Trophoblast cell (in vitro differentiated cells and primary cell): ENCODE measurements around the gene DCN.

ENCODE experiments used
- DNase-seq, 2 donors: peaks; one replicate each; pipeline ENCODE4 v3.0.0-alpha.2; 2016
- H2AFZ ChIP-seq: 2 replicates; pipeline ENCODE4 v1.6.1; 2013; ENCODE audit warnings: low read length, moderate library complexity, mild to moderate bottlenecking; ENCODE audit not compliant: insufficient read depth, poor library complexity
- H2AK5ac ChIP-seq: 2 replicates; pipeline ENCODE4 v1.6.1; 2013; ENCODE audit warnings: mild to moderate bottlenecking, low read length
- H2BK120ac ChIP-seq: 2 replicates; pipeline ENCODE4 v1.6.1; 2013; ENCODE audit warnings: low read length, mild to moderate bottlenecking, moderate library complexity; ENCODE audit not compliant: insufficient read depth, poor library complexity
- H2BK12ac ChIP-seq: 2 replicates; pipeline ENCODE4 v1.6.1; 2013; ENCODE audit warnings: mild to moderate bottlenecking, low read length, moderate library complexity
- H2BK5ac ChIP-seq: 2 replicates; pipeline ENCODE4 v1.6.1; 2013; ENCODE audit warnings: low read length, low read depth, moderate library complexity, mild to moderate bottlenecking; ENCODE audit not compliant: poor library complexity
- H3K14ac ChIP-seq: 2 replicates; pipeline ENCODE4 v1.6.1; 2013; ENCODE audit warnings: mild to moderate bottlenecking, low read length
- H3K18ac ChIP-seq: 2 replicates; pipeline ENCODE4 v1.6.1; 2013; ENCODE audit warnings: mild to moderate bottlenecking, low read length
- H3K23ac ChIP-seq: 2 replicates; pipeline ENCODE4 v1.6.1; 2013; ENCODE audit warnings: low read length
- H3K27ac ChIP-seq: 2 replicates; pipeline ENCODE4 v1.5.1; 2013; ENCODE audit warnings: low read depth, mild to moderate bottlenecking, inconsistent platforms, low read length, moderate library complexity
- H3K27me3 ChIP-seq: 2 replicates; pipeline ENCODE4 v1.6.1; 2013; ENCODE audit warnings: inconsistent platforms, mild to moderate bottlenecking, low read length, moderate library complexity; ENCODE audit not compliant: insufficient read depth
- H3K36me3 ChIP-seq, 2 experiments: 1 replicate in 1 of 2; 2 replicates in 1 of 2; pipeline ENCODE4 v1.6.1; 2013; ENCODE audit warnings: low read length in 2 of 2, mild to moderate bottlenecking in 2 of 2, moderate library complexity in 1 of 2; ENCODE audit not compliant: insufficient read depth in 2 of 2, control insufficient read depth in 1 of 2
- H3K4ac ChIP-seq: 2 replicates; pipeline ENCODE4 v1.6.1; 2013; ENCODE audit warnings: low read depth, mild to moderate bottlenecking, low read length, moderate library complexity
- H3K4me1 ChIP-seq, 2 experiments: 1 replicate in 1 of 2; 2 replicates in 1 of 2; pipeline ENCODE4 v1.6.1; 2013; ENCODE audit warnings: low read length in 2 of 2, mild to moderate bottlenecking in 2 of 2, moderate library complexity in 1 of 2; ENCODE audit not compliant: insufficient read depth in 2 of 2, control insufficient read depth in 1 of 2
- H3K4me2 ChIP-seq: 2 replicates; pipeline ENCODE4 v1.6.1; 2013; ENCODE audit warnings: inconsistent platforms, mild to moderate bottlenecking, low read length, moderate library complexity
- H3K4me3 ChIP-seq: 2 replicates; pipeline ENCODE4 v1.5.1; 2013; ENCODE audit warnings: mild to moderate bottlenecking, low read depth, low read length, inconsistent platforms
- H3K79me1 ChIP-seq: one replicate; pipeline ENCODE4 v1.6.1; 2013; ENCODE audit warnings: low read length
- H3K79me2 ChIP-seq: 2 replicates; pipeline ENCODE4 v1.6.1; 2013; ENCODE audit warnings: low read length, mild to moderate bottlenecking; ENCODE audit not compliant: control insufficient read depth, insufficient read depth, poor library complexity
- H3K9ac ChIP-seq: 2 replicates; pipeline ENCODE4 v1.6.1; 2013; ENCODE audit warnings: mild to moderate bottlenecking, low read length
- H3K9me3 ChIP-seq: 2 replicates; pipeline ENCODE4 v1.6.1; 2013; ENCODE audit warnings: low read depth, mild to moderate bottlenecking, control low read depth, inconsistent platforms, low read length; ENCODE audit not compliant: insufficient read depth
- H4K12ac ChIP-seq: 2 replicates; pipeline ENCODE4 v1.6.1; 2013; ENCODE audit warnings: low read depth, mild to moderate bottlenecking, low read length, moderate library complexity
- H4K8ac ChIP-seq: 2 replicates; pipeline ENCODE4 v1.6.1; 2013; ENCODE audit warnings: low read depth, mild to moderate bottlenecking, low read length, moderate library complexity
- H4K91ac ChIP-seq: one replicate; pipeline ENCODE4 v1.6.1; 2013; ENCODE audit warnings: low read depth, mild to moderate bottlenecking, low read length, moderate library complexity
- WGBS: extraction: QIAGEN DNeasy Blood & Tissue Kit; methylation state at CpG from one replicate; pipeline ENCODE4 v1.1.7; 2013; ENCODE audit warnings: missing lambda C conversion rate; ENCODE audit not compliant: insufficient read length, insufficient coverage; ENCODE audit errors: extremely low coverage; 5-methylcytosine and 5-hydroxymethylcytosine counted together

The DCN gene

DNA sequence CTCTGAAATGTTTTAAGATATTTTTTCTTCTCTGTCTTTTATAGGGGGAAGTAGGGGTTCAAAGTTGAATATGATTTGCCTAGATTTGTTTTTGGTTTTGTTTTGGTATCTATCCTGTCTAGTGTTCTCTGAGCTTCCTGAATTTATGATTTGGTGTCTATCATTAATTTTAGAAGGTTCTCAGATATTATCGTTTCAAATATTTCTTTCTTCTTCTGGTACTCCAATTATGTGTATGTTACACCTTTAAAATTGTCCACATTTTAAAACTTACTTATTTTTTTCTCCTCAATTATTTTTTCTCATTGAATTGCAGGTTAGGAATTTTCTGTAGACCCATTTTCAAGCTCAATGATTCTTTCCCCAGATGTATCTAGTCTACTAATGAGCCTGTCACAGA, 13.8 kb upstream of the DCN start:
- no peak overlapping the region for H4K8ac ChIP-seq
- H3K9me3 ChIP-seq: no peaks in the 10 kb centered on the region
- H2BK5ac ChIP-seq: no peak overlapping the region
- WGBS: no CpG with 5 or more reads among the region's 1 CpG
- H3K79me1 ChIP-seq: peaks cover 3% of the 10 kb centered on the region
- H3K27ac ChIP-seq: no peak overlapping the region
- H2AFZ ChIP-seq: no peak overlapping the region
- H4K12ac ChIP-seq: no peak overlapping the region
- no peak overlapping the region for H3K4ac ChIP-seq
- H2BK12ac ChIP-seq: no peak overlapping the region
- no peak overlapping the region for H4K91ac ChIP-seq
- H3K4me2 ChIP-seq: no peak overlapping the region
- H3K79me2 ChIP-seq: no peaks in the 10 kb centered on the region
- no peak overlapping the region for H3K18ac ChIP-seq
- no peak overlapping the region for H2AK5ac ChIP-seq
- H3K23ac ChIP-seq: no peak overlapping the region
- no peaks in the 10 kb centered on the region for H3K4me1 ChIP-seq
- no peak for DNase-seq
- no peak overlapping the region for H3K4me3 ChIP-seq
- no peak overlapping the region for H3K9ac ChIP-seq
- no peak overlapping the region for H2BK120ac ChIP-seq
- H3K27me3 ChIP-seq: no peaks in the 10 kb centered on the region
- peaks cover 0 to 3% of the 10 kb centered on the region in 2 experiments for H3K36me3 ChIP-seq
- no peak overlapping the region for H3K14ac ChIP-seq

DNA sequence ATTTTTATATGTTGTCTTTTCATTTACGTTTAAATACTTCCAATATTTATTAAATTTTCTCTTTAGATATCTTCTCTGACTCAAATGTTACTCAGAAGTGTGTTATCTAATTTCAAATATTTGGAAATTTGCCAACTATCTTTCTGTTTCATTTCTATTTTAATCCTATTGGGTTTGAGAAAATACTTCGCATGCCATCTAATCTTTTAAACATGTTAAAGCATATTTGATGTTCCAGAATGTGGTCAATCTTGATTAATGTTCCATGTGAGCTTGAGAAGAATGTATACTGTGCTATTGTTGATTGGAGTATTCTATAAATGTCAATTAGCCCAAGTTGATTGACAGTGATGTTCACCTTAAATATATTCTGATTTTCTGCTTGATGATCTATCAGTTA, 11.9 kb upstream of the DCN start:
- no peak overlapping the region for H3K4ac ChIP-seq
- H3K79me2 ChIP-seq: no peaks in the 10 kb centered on the region
- no peak overlapping the region for H4K12ac ChIP-seq
- H2BK5ac ChIP-seq: no peak overlapping the region
- H3K79me1 ChIP-seq: peaks cover 3% of the 10 kb centered on the region
- H3K9me3 ChIP-seq: no peaks in the 10 kb centered on the region
- no peak overlapping the region for H4K91ac ChIP-seq
- no peak overlapping the region for H3K27ac ChIP-seq
- no peak overlapping the region for H2AFZ ChIP-seq
- no peak overlapping the region for H2BK120ac ChIP-seq
- peaks cover 0 to 3% of the 10 kb centered on the region in 2 experiments for H3K36me3 ChIP-seq
- no peak overlapping the region for H3K14ac ChIP-seq
- DNase-seq: peak in 1 of 2 donors; percentile 89
- H3K18ac ChIP-seq: no peak overlapping the region
- no peak overlapping the region for H2BK12ac ChIP-seq
- H3K9ac ChIP-seq: no peak overlapping the region
- no peak overlapping the region for H3K4me3 ChIP-seq
- no peak overlapping the region for H3K23ac ChIP-seq
- no peak overlapping the region for H3K4me2 ChIP-seq
- no peaks in the 10 kb centered on the region for H3K27me3 ChIP-seq
- H2AK5ac ChIP-seq: no peak overlapping the region
- WGBS: 100% methylated on average over 1 of the region's 2 CpGs
- H3K4me1 ChIP-seq: no peaks in the 10 kb centered on the region
- H4K8ac ChIP-seq: no peak overlapping the region

DNA sequence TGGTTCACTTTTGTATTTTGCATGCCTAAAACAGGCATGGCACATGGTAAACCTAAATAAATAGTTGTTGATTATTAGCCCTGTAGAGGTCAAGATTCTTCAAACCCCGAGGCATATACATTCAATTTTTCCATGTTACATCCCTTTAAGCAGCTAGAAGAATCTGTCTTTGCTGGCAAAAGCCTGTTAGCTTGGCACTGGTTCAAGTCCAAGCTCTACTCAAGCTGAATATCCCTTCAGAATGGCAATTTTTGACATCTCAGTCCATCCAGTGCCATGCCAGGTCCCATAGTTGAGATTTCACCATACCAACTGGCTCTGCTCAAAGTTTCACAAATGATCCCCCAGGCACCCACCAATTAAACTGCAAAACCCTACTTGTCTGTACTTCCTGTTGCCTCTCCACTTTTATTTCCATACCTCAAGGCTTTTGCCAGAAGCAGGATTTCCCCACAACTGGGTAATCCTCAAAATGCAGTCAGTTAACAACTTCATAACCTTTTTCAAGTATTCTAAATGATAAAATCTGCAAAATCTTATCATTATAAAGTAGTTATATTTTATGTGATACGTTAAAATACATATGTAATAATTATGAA, 9.0 kb upstream of the DCN start:
- Histone ChIP-seq H3K23ac (no peak overlapping the region), H3K4me3 (no peak overlapping the region), H3K4me2 (no peak overlapping the region), H3K4me1 (peaks cover 0 to 4% of the 10 kb centered on the region in 2 experiments), H3K79me2 (no peaks in the 10 kb centered on the region), H2AFZ (no peak overlapping the region), H3K27me3 (no peaks in the 10 kb centered on the region), H2BK5ac (no peak overlapping the region), H3K27ac (no peak overlapping the region), H3K18ac (no peak overlapping the region), H3K9me3 (no peaks in the 10 kb centered on the region), H3K4ac (no peak overlapping the region), H2BK12ac (peak overlapping the region; percentile 91), H2AK5ac (no peak overlapping the region), H3K79me1 (peaks cover 5% of the 10 kb centered on the region), H4K12ac (no peak overlapping the region), H2BK120ac (no peak overlapping the region), H3K14ac (no peak overlapping the region), H3K9ac (no peak overlapping the region), H4K8ac (no peak overlapping the region), H4K91ac (no peak overlapping the region), H3K36me3 (peaks cover 0 to 3% of the 10 kb centered on the region in 2 experiments)
- peak in 1 of 2 donors; percentile 56 for DNase-seq
- no CpG with 5 or more reads among the region's 2 CpGs for WGBS

DNA sequence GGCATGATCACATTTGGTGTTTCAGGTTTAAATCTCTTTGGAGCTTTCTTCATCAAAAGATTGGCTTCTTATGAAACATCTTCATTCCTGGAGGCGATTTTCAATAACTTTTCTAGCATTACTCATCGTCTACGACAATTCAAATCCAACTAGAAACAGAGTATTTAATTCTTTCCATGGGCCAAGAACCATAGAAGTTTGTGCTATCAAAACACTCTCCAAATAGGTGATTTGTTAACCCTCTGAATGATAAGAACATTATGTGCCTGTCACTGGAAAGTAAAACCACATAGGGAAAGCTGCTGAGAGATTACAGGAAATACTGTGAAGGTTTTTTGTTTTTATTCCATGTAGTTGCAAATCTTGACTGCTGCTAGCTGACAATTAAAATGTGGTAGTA, 6.9 kb upstream of the DCN start:
- no peak overlapping the region for H4K8ac ChIP-seq
- H3K9me3 ChIP-seq: no peaks in the 10 kb centered on the region
- H3K36me3 ChIP-seq: peaks cover 0 to 3% of the 10 kb centered on the region in 2 experiments
- peaks cover 12% of the 10 kb centered on the region for H3K79me1 ChIP-seq
- no peak overlapping the region for H3K4me3 ChIP-seq
- no peaks in the 10 kb centered on the region for H3K79me2 ChIP-seq
- H3K27me3 ChIP-seq: no peaks in the 10 kb centered on the region
- no peak overlapping the region for H3K9ac ChIP-seq
- no peak overlapping the region for H3K23ac ChIP-seq
- H3K18ac ChIP-seq: no peak overlapping the region
- no peak overlapping the region for H2BK120ac ChIP-seq
- H3K4me2 ChIP-seq: no peak overlapping the region
- no peak overlapping the region for H2AK5ac ChIP-seq
- DNase-seq: no peak
- no CpG with 5 or more reads among the region's 3 CpGs for WGBS
- H3K4ac ChIP-seq: no peak overlapping the region
- no peak overlapping the region for H4K91ac ChIP-seq
- H3K14ac ChIP-seq: no peak overlapping the region
- H2BK12ac ChIP-seq: no peak overlapping the region
- H3K4me1 ChIP-seq: peaks cover 0 to 4% of the 10 kb centered on the region in 2 experiments
- no peak overlapping the region for H2BK5ac ChIP-seq
- H4K12ac ChIP-seq: no peak overlapping the region
- H2AFZ ChIP-seq: no peak overlapping the region
- peak overlapping the region; percentile 71 for H3K27ac ChIP-seq
